GM12891 (cell line): ENCODE results near the gene L2HGDH.

Source experiments
- PAX5 ChIP-seq: IDR thresholded peaks from 2 replicates; pipeline ENCODE4 v1.6.1; 2011; ENCODE audit warnings: low read length, moderate library complexity, mild to moderate bottlenecking; ENCODE audit not compliant: insufficient read depth, severe bottlenecking
- POLR2A ChIP-seq: IDR thresholded peaks from 2 replicates; pipeline ENCODE4 v1.6.1; 2011; ENCODE audit warnings: low read depth, low read length, control low read depth
- POLR2AphosphoS5 ChIP-seq: IDR thresholded peaks from 2 replicates; pipeline ENCODE4 v1.6.1; 2011; ENCODE audit warnings: low read depth, low read length, control low read depth
- POU2F2 ChIP-seq: IDR thresholded peaks from 2 replicates; pipeline ENCODE4 v1.6.1; 2011; ENCODE audit warnings: low read depth, mild to moderate bottlenecking, control low read depth, low read length, moderate library complexity
- SPI1 ChIP-seq: IDR thresholded peaks from 2 replicates; pipeline ENCODE4 v1.6.1; 2011; ENCODE audit warnings: low read depth, low read length, control low read depth
- TAF1 ChIP-seq: IDR thresholded peaks from 2 replicates; pipeline ENCODE4 v1.6.1; 2011; ENCODE audit warnings: low read depth, low read length, control low read depth

- TF ChIP-seq POLR2AphosphoS5 (no peak), POLR2A (no peak), POU2F2 (no peak), PAX5 (no peak), SPI1 (no peak), TAF1 (no peak)
These were observed 24.2 kb upstream of the L2HGDH start for GRCh38 chr14:50335989-50336824.
